HG02763 (cell line): ENCODE data around the gene ASIP.
"Not testable (repeated sequence)": the region's sequence is repeated elsewhere in the genome, so short reads cannot be mapped to it uniquely, and the experiment has no call there.

Source experiments
- ATAC-seq: cut with Tn5 transposase; IDR thresholded peaks from one replicate; pipeline ENCODE4 v1.9.1; 2021; ENCODE audit warnings: mild to moderate bottlenecking, moderate library complexity; ENCODE audit not compliant: unreplicated experiment

Gene ASIP

GRCh38 chr20:34242015-34242414 lies 792 bp downstream of the ASIP start:
- ATAC-seq: not testable (repeated sequence)

GRCh38 chr20:34242879-34243278 lies 1.7 kb downstream of the ASIP start:
- ATAC-seq: no peak

- no peak for ATAC-seq
Measured at GRCh38 chr20:34243377-34243776, 2.2 kb downstream of the ASIP start.

- ATAC-seq: no peak
Measured at GRCh38 chr20:34246126-34246626, 5.0 kb downstream of the ASIP start.

- no peak for ATAC-seq
Measured at GRCh38 chr20:34249291-34249690, 8.1 kb downstream of the ASIP start.

GRCh38 chr20:34250005-34250404 lies 8.8 kb downstream of the ASIP start:
- no peak for ATAC-seq

GRCh38 chr20:34251619-34252018 lies 10.4 kb downstream of the ASIP start:
- no peak for ATAC-seq

- not testable (repeated sequence) for ATAC-seq
Measured at GRCh38 chr20:34252431-34253086, 11.3 kb downstream of the ASIP start.

GRCh38 chr20:34254979-34255378 lies 13.8 kb downstream of the ASIP start:
- ATAC-seq: no peak

GRCh38 chr20:34256629-34257124 lies 15.5 kb downstream of the ASIP start:
- ATAC-seq: no peak

- no peak for ATAC-seq
Measured at GRCh38 chr20:34260208-34260942, 19.2 kb downstream of the ASIP start.

- ATAC-seq: no peak
Measured at GRCh38 chr20:34262488-34263288, 21.5 kb downstream of the ASIP start.

GRCh38 chr20:34263468-34263867 lies 22.2 kb downstream of the ASIP start:
- not testable (repeated sequence) for ATAC-seq

- no peak for ATAC-seq
Measured at GRCh38 chr20:34264141-34264540, 22.9 kb downstream of the ASIP start.

- no peak for ATAC-seq
Measured at GRCh38 chr20:34268145-34268544, 26.9 kb downstream of the ASIP start.

- no peak for ATAC-seq
Measured at GRCh38 chr20:34268851-34269636, 27.8 kb downstream of the ASIP start.

- ATAC-seq: no peak
Measured at GRCh38 chr20:34269996-34270627, 28.9 kb downstream of the ASIP start.

GRCh38 chr20:34271956-34272355 lies 30.7 kb downstream of the ASIP start:
- ATAC-seq: no peak

GRCh38 chr20:34274694-34275093 lies 33.5 kb downstream of the ASIP start:
- no peak for ATAC-seq

- no peak for ATAC-seq
Measured at GRCh38 chr20:34281177-34281576, 40.0 kb downstream of the ASIP start.
